KOPT-K1 (cell line): Measurements from ENCODE around the gene DUSP7.

Experiments used
- H3K27ac ChIP-seq: fragments of 200-600 bp; sonication (generic); 2 replicates; pipeline ENCODE4 v1.5.1; 2016; ENCODE audit warnings: antibody characterized with exemption, mild to moderate bottlenecking, low read depth, low read length; ENCODE audit not compliant: poor library complexity, severe bottlenecking
- H3K36me3 ChIP-seq: fragments of 200-600 bp; sonication (generic); 2 replicates; pipeline ENCODE4 v1.5.1; 2017; ENCODE audit warnings: antibody characterized with exemption, mild to moderate bottlenecking, low read length, moderate library complexity; ENCODE audit not compliant: insufficient read depth
- H3K9me3 ChIP-seq: fragments of 200-600 bp; sonication (generic); 2 replicates; pipeline ENCODE4 v1.5.1; 2017; ENCODE audit warnings: antibody characterized with exemption, low read length, mild to moderate bottlenecking; ENCODE audit not compliant: insufficient read depth, poor library complexity, severe bottlenecking

The DUSP7 gene, protein sequence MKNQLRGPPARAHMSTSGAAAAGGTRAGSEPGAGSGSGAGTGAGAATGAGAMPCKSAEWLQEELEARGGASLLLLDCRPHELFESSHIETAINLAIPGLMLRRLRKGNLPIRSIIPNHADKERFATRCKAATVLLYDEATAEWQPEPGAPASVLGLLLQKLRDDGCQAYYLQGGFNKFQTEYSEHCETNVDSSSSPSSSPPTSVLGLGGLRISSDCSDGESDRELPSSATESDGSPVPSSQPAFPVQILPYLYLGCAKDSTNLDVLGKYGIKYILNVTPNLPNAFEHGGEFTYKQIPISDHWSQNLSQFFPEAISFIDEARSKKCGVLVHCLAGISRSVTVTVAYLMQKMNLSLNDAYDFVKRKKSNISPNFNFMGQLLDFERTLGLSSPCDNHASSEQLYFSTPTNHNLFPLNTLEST

DNA sequence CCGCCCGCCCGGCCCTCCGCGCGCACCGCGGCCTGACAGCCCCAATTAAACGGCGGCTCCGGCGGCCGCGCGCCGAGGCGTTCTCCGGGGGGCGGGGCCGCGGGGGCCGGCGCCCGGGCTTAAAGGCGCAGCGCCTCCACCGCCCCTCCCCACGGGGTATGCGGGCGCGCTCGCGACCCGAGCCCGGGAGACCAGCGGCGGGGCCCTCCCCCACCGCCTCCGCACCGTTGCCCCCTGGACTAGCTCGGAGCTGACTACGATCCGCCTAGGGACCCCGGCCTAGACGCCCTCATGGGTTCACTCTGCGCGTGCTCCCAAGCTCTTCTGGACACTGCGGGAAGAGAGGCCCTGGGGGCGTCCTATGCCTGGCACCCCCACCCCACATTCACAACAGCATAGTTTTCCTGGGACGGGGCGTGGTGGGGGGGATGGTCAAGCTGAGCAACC is at the start of gene DUSP7:
Gene DUSP7 (minus strand): TSS at position 51 of the 447 bp plus-strand sequence. CDS start 205 bp downstream, outside the sequence.
- Histone ChIP-seq H3K36me3 (peaks cover 29% of the 10 kb centered on the region), H3K9me3 (no peaks in the 10 kb centered on the region), H3K27ac (peak within 1 kb of the TSS; percentile 64)

- Histone ChIP-seq H3K36me3 (peaks cover 89% of the 10 kb centered on the region), H3K9me3 (peaks cover 18% of the 10 kb centered on the region), H3K27ac (no peak overlapping the region)
Observed at GRCh38 chr3:52104684-52105640, 48.6 kb upstream of the DUSP7 start.

GRCh38 chr3:52102934-52103333 is 46.6 kb upstream of the DUSP7 start:
- H3K27ac ChIP-seq = no peak overlapping the region
- peaks cover 18% of the 10 kb centered on the region for H3K9me3 ChIP-seq
- H3K36me3 ChIP-seq = peaks cover 83% of the 10 kb centered on the region

DNA sequence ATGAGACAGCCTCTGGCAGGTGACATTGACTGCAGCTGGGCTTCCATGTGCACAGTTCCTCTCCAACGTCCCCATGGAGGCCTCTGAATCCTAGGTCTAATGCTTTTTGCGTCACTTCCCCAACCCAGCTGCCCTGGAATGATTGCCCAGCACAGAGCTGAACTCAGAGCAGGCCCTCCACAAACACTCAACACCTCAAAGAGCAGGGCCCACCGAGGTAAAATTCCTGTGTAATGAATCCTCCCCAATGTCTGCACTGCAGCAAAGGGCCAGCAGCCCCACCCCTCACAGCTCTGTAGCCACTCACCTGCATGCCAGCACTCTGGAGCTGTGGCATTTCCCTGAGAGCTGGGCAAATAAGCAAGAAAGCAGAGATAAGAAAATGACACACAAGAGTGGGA is 42.6 kb upstream of the DUSP7 start:
- peaks cover 18% of the 10 kb centered on the region for H3K9me3 ChIP-seq
- H3K36me3 ChIP-seq = peaks cover 86% of the 10 kb centered on the region
- no peak overlapping the region for H3K27ac ChIP-seq

GRCh38 chr3:52097851-52098507 is 41.6 kb upstream of the DUSP7 start:
- Histone ChIP-seq H3K9me3 (peaks cover 18% of the 10 kb centered on the region), H3K27ac (no peak overlapping the region), H3K36me3 (peaks cover 86% of the 10 kb centered on the region)

DNA sequence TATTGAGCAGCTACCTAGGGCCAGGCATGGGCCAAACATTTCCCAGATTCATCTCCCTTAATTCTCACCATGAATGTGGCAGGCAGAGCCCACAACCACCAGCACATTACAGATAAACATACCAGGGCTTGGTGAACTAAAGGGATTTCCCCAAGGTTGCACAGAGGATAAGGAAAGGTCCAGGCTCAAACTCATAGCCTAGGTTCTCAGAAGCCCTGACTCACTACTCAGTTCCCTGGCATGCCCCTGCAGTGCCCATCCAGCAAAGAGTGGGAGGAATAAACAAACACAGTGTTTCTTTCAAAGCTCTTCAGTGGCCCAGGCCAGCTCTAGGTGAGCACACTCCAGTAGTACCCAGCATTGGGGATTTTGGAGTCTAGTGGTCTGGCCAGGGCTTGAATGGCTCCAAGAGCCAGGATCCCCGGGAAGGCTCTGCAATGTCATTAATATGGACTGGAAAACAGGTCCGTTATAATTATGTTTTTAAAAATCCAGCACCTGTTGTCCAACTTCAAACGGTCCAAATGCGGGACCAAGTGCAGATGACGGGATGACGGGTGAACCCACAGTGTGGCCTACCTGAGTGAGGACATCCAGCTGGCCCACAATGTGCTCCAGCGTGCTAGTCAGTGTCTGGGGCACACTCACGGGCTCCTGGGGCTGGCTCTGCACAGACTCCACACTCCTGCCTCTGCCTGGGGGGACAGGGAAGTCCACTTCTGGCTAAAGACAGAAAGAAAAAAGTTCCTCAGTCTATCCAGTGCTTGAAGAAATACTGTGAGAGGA is 39.8 kb upstream of the DUSP7 start:
- H3K36me3 ChIP-seq = peaks cover 86% of the 10 kb centered on the region
- H3K9me3 ChIP-seq = peaks cover 3% of the 10 kb centered on the region
- no peak overlapping the region for H3K27ac ChIP-seq

GRCh38 chr3:52094571-52095485 is 38.5 kb upstream of the DUSP7 start:
- Histone ChIP-seq H3K36me3 (peaks cover 89% of the 10 kb centered on the region), H3K9me3 (no peaks in the 10 kb centered on the region), H3K27ac (no peak overlapping the region)

GRCh38 chr3:52093756-52094545 is 37.6 kb upstream of the DUSP7 start:
- Histone ChIP-seq H3K9me3 (no peaks in the 10 kb centered on the region), H3K27ac (no peak overlapping the region), H3K36me3 (peaks cover 85% of the 10 kb centered on the region)

GRCh38 chr3:52092891-52093290 is 36.5 kb upstream of the DUSP7 start:
- no peaks in the 10 kb centered on the region for H3K9me3 ChIP-seq
- peaks cover 74% of the 10 kb centered on the region for H3K36me3 ChIP-seq
- H3K27ac ChIP-seq = no peak overlapping the region

- Histone ChIP-seq H3K9me3 (no peaks in the 10 kb centered on the region), H3K36me3 (peaks cover 68% of the 10 kb centered on the region), H3K27ac (no peak overlapping the region)
Observed at GRCh38 chr3:52092271-52092660, 35.9 kb upstream of the DUSP7 start.

DNA sequence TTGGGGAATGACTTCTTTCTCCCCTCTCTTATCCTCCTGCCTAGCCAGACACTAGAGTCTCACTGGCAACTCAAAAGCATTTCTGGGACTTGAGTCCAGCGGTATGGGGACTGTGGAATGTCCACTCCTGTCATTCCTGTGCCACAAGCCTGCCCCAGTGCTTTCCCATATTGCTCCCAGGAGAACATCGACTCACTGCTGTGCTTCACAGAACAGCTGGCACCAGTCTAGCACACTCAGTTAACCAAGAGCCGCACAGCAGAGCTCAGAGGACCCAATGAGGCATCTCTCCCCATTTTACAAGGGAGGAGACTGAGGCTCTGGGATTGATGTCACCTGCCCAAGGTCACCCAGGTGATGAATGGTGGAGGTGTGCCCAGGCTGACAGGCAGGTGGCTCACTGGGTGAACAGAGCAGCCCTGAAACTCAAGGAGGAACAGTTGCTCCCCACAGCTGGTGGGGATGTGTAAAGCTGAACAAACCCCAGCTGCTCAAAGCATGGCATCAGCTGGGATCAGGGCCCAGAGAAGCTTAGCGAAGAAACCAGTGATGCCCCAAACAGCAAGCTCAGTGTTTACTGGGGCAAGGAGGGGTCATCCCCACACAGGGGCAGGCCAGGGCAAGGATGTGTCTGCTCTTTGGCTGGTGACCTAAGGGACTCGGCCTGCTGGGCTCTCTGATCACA is 35.4 kb upstream of the DUSP7 start:
- Histone ChIP-seq H3K9me3 (no peaks in the 10 kb centered on the region), H3K27ac (no peak overlapping the region), H3K36me3 (peaks cover 63% of the 10 kb centered on the region)

GRCh38 chr3:52090933-52091468 is 34.6 kb upstream of the DUSP7 start:
- Histone ChIP-seq H3K36me3 (peaks cover 55% of the 10 kb centered on the region), H3K27ac (no peak overlapping the region), H3K9me3 (no peaks in the 10 kb centered on the region)
